Measurements from ENCODE around the gene SAMD9L.
A peak's percentile ranks its signal among the peaks of the same experiment; 100 is the strongest.

SAMD9L gene

GRCh38 chr7:93148144-93148543 is at the start of gene SAMD9L:
Gene SAMD9L (minus strand): TSS chr7:93148385. CDS start chr7:93135971, 12,414 bp downstream.
- Mint-ChIP-seq H3K9me3 (no peaks in the 10 kb centered on the region), H3K4me3 (peak within 1 kb of the TSS in 2 of 3 experiments; percentile 7 to 59), H3K36me3 (ENCODE audit: low read depth) (no peaks in the 10 kb centered on the region), H3K4me1 (no peaks in the 10 kb centered on the region), H3K27me3 (ENCODE audit: low read depth) (peaks cover 11% of the 10 kb centered on the region), H3K27ac (peak within 1 kb of the TSS in 1 of 3 experiments; percentile 47)
- no peak for TF ChIP-seq CTCF (IDR thresholded peaks at IDR 0.05; ENCODE audit: unreplicated experiment in 3 of 3)

- H3K4me3 Mint-ChIP-seq, result no peak overlapping the region
- peaks cover 17% of the 10 kb centered on the region for H3K27me3 Mint-ChIP-seq (ENCODE audit: low read depth)
- no peaks in the 10 kb centered on the region for H3K36me3 Mint-ChIP-seq (ENCODE audit: low read depth)
- no peaks in the 10 kb centered on the region for H3K4me1 Mint-ChIP-seq
- H3K9me3 Mint-ChIP-seq, result no peaks in the 10 kb centered on the region
- no peak overlapping the region for H3K27ac Mint-ChIP-seq
- no peak for TF ChIP-seq CTCF (IDR thresholded peaks at IDR 0.05; ENCODE audit: unreplicated experiment in 3 of 3)
These were observed 48.2 kb upstream of the SAMD9L start for GRCh38 chr7:93196336-93196735.

GRCh38 chr7:93194386-93194785 is 46.2 kb upstream of the SAMD9L start:
- Mint-ChIP-seq H3K4me1 (no peaks in the 10 kb centered on the region), H3K36me3 (ENCODE audit: low read depth) (no peaks in the 10 kb centered on the region), H3K4me3 (no peak overlapping the region), H3K9me3 (no peaks in the 10 kb centered on the region), H3K27me3 (ENCODE audit: low read depth) (peaks cover 29% of the 10 kb centered on the region), H3K27ac (no peak overlapping the region)
- no peak for TF ChIP-seq CTCF (IDR thresholded peaks at IDR 0.05; ENCODE audit: unreplicated experiment in 3 of 3)

- Mint-ChIP-seq H3K27ac (no peak overlapping the region), H3K9me3 (no peaks in the 10 kb centered on the region), H3K4me3 (no peak overlapping the region), H3K27me3 (ENCODE audit: low read depth) (peaks cover 39% of the 10 kb centered on the region), H3K4me1 (no peaks in the 10 kb centered on the region), H3K36me3 (ENCODE audit: low read depth) (no peaks in the 10 kb centered on the region)
- no peak for TF ChIP-seq CTCF (IDR thresholded peaks at IDR 0.05; ENCODE audit: unreplicated experiment in 3 of 3)
These were observed 40.9 kb upstream of the SAMD9L start for GRCh38 chr7:93188870-93189634.

GRCh38 chr7:93185303-93186027 is 37.3 kb upstream of the SAMD9L start:
- H3K9me3 Mint-ChIP-seq, result no peaks in the 10 kb centered on the region
- H3K36me3 Mint-ChIP-seq (ENCODE audit: low read depth), result no peaks in the 10 kb centered on the region

More at GRCh38 chr7:93185303-93186027, 37.3 kb upstream of the SAMD9L start:
- Mint-ChIP-seq H3K27ac (no peak overlapping the region), H3K27me3 (ENCODE audit: low read depth) (peaks cover 28% of the 10 kb centered on the region), H3K4me1 (no peaks in the 10 kb centered on the region), H3K4me3 (no peak overlapping the region)
- no peak for TF ChIP-seq CTCF (IDR thresholded peaks at IDR 0.05; ENCODE audit: unreplicated experiment in 3 of 3)
